ENCODE data around the gene CPLX3.

The CPLX3 gene

GRCh38 chr15:74829991-74830390 lies 3.6 kb downstream of the CPLX3 start:
- DNase-seq = no peak

GRCh38 chr15:74830868-74831267 lies 4.4 kb downstream of the CPLX3 start:
- DNase-seq = no peak

GRCh38 chr15:74831813-74832495 lies 5.5 kb downstream of the CPLX3 start:
- no peak for DNase-seq

- DNase-seq = no peak
Measured at GRCh38 chr15:74832826-74833225, 6.4 kb downstream of the CPLX3 start.

GRCh38 chr15:74833376-74834107 lies 7.1 kb downstream of the CPLX3 start:
- no peak for DNase-seq

GRCh38 chr15:74835312-74835823 lies 8.9 kb downstream of the CPLX3 start:
- peak; percentile 43 for DNase-seq

GRCh38 chr15:74836846-74837245 lies 10.4 kb downstream of the CPLX3 start:
- DNase-seq = no peak

GRCh38 chr15:74837482-74838136 lies 11.2 kb downstream of the CPLX3 start:
- DNase-seq = no peak

GRCh38 chr15:74838137-74838516 lies 11.7 kb downstream of the CPLX3 start:
- DNase-seq = no peak

- DNase-seq = no peak
Measured at GRCh38 chr15:74838746-74839525, 12.5 kb downstream of the CPLX3 start.

- no peak for DNase-seq
Measured at GRCh38 chr15:74839526-74840395, 13.3 kb downstream of the CPLX3 start.

- DNase-seq = no peak
Measured at GRCh38 chr15:74840851-74841775, 14.7 kb downstream of the CPLX3 start.

- DNase-seq = no peak
Measured at GRCh38 chr15:74841891-74842373, 15.5 kb downstream of the CPLX3 start.

- DNase-seq = peak; percentile 87
Measured at GRCh38 chr15:74842581-74843444, 16.4 kb downstream of the CPLX3 start, which contains the start of gene ULK3. TSS of gene ULK3 (minus strand) at chr15:74843156. CDS start at chr15:74843105, 51 bp downstream.

GRCh38 chr15:74843445-74843828 lies 17.0 kb downstream of the CPLX3 start:
- no peak for DNase-seq

GRCh38 chr15:74843891-74844299 lies 17.5 kb downstream of the CPLX3 start:
- no peak for DNase-seq

- no peak for DNase-seq
Measured at GRCh38 chr15:74844319-74845207, 18.1 kb downstream of the CPLX3 start.

GRCh38 chr15:74845208-74845568 lies 18.8 kb downstream of the CPLX3 start:
- no peak for DNase-seq

Data from fibroblast of skin of scalp (primary cell).